Thoracic aorta (tissue), 2 donors: Measurements from ENCODE around the gene SPAG8. TPM values are rescaled to one million over a fixed set of nuclear protein-coding genes. Genes with fewer than 3 reads are reported as not detected.
A peak's percentile ranks its signal among the peaks of the same experiment; 100 is the strongest.

Experiments
- ATAC-seq: fragments of 150-250 bp; one replicate; pipeline ENCODE4 v1.8.0; 2017; ENCODE audit warnings: low read depth; ENCODE audit not compliant: insufficient number of reproducible peaks, low FRiP score
- DNase-seq: peaks from one replicate; pipeline ENCODE4 v3.0.0-alpha.2; 2020; ENCODE audit warnings: low spot score
- H3K27ac ChIP-seq, 2 donors: fragments of 200-600 bp; sonication (generic); 1 replicate in 1 of 2; 2 replicates in 1 of 2; pipeline ENCODE4 v1.5.1; 2016; ENCODE audit warnings: mild to moderate bottlenecking in 2 of 2, moderate library complexity in 2 of 2
- H3K27me3 ChIP-seq: fragments of 200-600 bp; sonication (generic); replicated peaks from 2 replicates; pipeline ENCODE4 v1.6.0; 2016; ENCODE audit warnings: mild to moderate bottlenecking; ENCODE audit not compliant: insufficient read depth
- H3K36me3 ChIP-seq: fragments of 200-600 bp; sonication (generic); one replicate; pipeline ENCODE4 v1.5.1; 2016
- H3K4me1 ChIP-seq, 2 donors: fragments of 200-600 bp; sonication (generic); 1 replicate in 1 of 2; 2 replicates in 1 of 2; pipeline versions ENCODE4 v1.5.1 to v1.6.0; 2016; ENCODE audit warnings: low read depth in 2 of 2, mild to moderate bottlenecking in 1 of 2; ENCODE audit not compliant: control insufficient read depth in 1 of 2
- H3K4me3 ChIP-seq: fragments of 200-600 bp; sonication (generic); 2 replicates; pipeline ENCODE4 v1.5.1; 2016; ENCODE audit warnings: mild to moderate bottlenecking
- H3K9me3 ChIP-seq: fragments of 200-600 bp; sonication (generic); 2 replicates; pipeline ENCODE4 v1.5.1; 2016
- CTCF ChIP-seq: fragments of 200-600 bp; sonication (generic); IDR thresholded peaks from one replicate; pipeline ENCODE4 v1.5.1; 2019; ENCODE audit warnings: antibody characterized with exemption
- total RNA-seq, 2 donors: library from RNA; depleted of rRNA; stranded (reverse); fragments of >200 nt; gene quantifications; one replicate each; pipeline versions ENCODE4 v1.1.0 to v1.2.3, GENCODE V29; 2016

The SPAG8 gene
- total RNA-seq, 2 donors from 2014 or later: 0.21 to 5.7 TPM

- Histone ChIP-seq H3K27me3 (no peaks in the 10 kb centered on the region), H3K27ac (peak overlapping the region in 1 of 2 donors; percentile 21), H3K4me3 (no peak overlapping the region), H3K9me3 (no peaks in the 10 kb centered on the region), H3K36me3 (no peaks in the 10 kb centered on the region), H3K4me1 (peaks cover 20 to 51% of the 10 kb centered on the region in 2 donors)
- no peak for DNase-seq
- no peak for TF ChIP-seq CTCF
- ATAC-seq: no peak
Measured at GRCh38 chr9:35759795-35760194, 52.3 kb downstream of the SPAG8 start.

Other genes with a start within 250 kb of the SPAG8 start
- gene TESK1, start 207.0 kb downstream of the SPAG8 start, total RNA-seq: 10 to 100 TPM; 64.5 to 69.9 TPM
- gene CD72, start 193.8 kb downstream of the SPAG8 start, total RNA-seq: 1 to 10 TPM; 2.2 to 9.9 TPM
- under 1 TPM in 1 of 2 donors, not detected in 1; 0.68 TPM for gene SIT1, start 161.3 kb downstream of the SPAG8 start, total RNA-seq
- gene RMRP, start 154.2 kb downstream of the SPAG8 start, total RNA-seq: 1,000 to 10,000 TPM; 1,550 to 5,543 TPM
- gene CCDC107, start 154.0 kb downstream of the SPAG8 start, total RNA-seq: 10 to 100 TPM; 75.2 to 92.2 TPM
- 1 to 10 TPM in 1 of 2 donors, under 1 TPM in 1; 0.54 to 1.2 TPM for gene ARHGEF39, start 147.1 kb downstream of the SPAG8 start, total RNA-seq
- gene CA9, start 138.3 kb downstream of the SPAG8 start, total RNA-seq: 10 to 100 TPM in 1 of 2 donors, not detected in 1; 10.7 TPM
- gene TPM2, start 122.3 kb downstream of the SPAG8 start, total RNA-seq: 1,000 to 10,000 TPM; 4,158 to 5,700 TPM
- 1,000 to 10,000 TPM in 1 of 2 donors, 100 to 1,000 TPM in 1; 889 to 1,019 TPM for gene TLN1, start 80.1 kb downstream of the SPAG8 start, total RNA-seq
- gene CREB3, start 79.6 kb downstream of the SPAG8 start, total RNA-seq: 10 to 100 TPM; 46.0 to 62.4 TPM
- 100 to 1,000 TPM in 1 of 2 donors, 10 to 100 TPM in 1; 75.8 to 115 TPM for gene GBA2, start 63.0 kb downstream of the SPAG8 start, total RNA-seq
- gene RGP1, start 63.0 kb downstream of the SPAG8 start, total RNA-seq: 10 to 100 TPM; 23.0 to 24.5 TPM
- not detected for gene MSMP, start 58.0 kb downstream of the SPAG8 start, total RNA-seq
- gene NPR2, start 20.7 kb downstream of the SPAG8 start, total RNA-seq: 10 to 100 TPM; 30.8 to 38.2 TPM
- gene HINT2, start 2.8 kb upstream of the SPAG8 start, total RNA-seq: 10 to 100 TPM; 18.4 to 45.4 TPM
- gene FAM221B, start 16.5 kb upstream of the SPAG8 start, total RNA-seq: not detected
- 10 to 100 TPM; 14.6 to 24.2 TPM for gene TMEM8B, start 17.0 kb upstream of the SPAG8 start, total RNA-seq
- gene OR13J1, start 58.1 kb upstream of the SPAG8 start, total RNA-seq: not detected
- gene HRCT1, start 93.9 kb upstream of the SPAG8 start, total RNA-seq: 10 to 100 TPM; 20.4 to 23.6 TPM
- 1 to 10 TPM; 3.2 to 4.9 TPM for gene SPAAR, start 97.2 kb upstream of the SPAG8 start, total RNA-seq
- gene OR2S2, start 145.9 kb upstream of the SPAG8 start, total RNA-seq: not detected
- gene RECK, start 224.7 kb upstream of the SPAG8 start, total RNA-seq: 10 to 100 TPM; 19.8 to 30.5 TPM